DND-41 (cell line): ENCODE data around the gene ARHGAP24.

Experiments
- EZH2 ChIP-seq: IDR thresholded peaks from 3 replicates; pipeline ENCODE4 v1.6.1; 2012; ENCODE audit warnings: borderline replicate concordance, low read depth, mild to moderate bottlenecking, moderate library complexity, low read length, inconsistent platforms; ENCODE audit not compliant: severe bottlenecking
- TF ChIP-seq, protein P1 (sequence below): IDR thresholded peaks from 2 replicates; pipeline ENCODE4 v1.5.1; 2012; ENCODE audit warnings: borderline replicate concordance, low read length, moderate library complexity, mild to moderate bottlenecking; ENCODE audit not compliant: poor library complexity, severe bottlenecking; ENCODE audit errors: extremely low read depth

GRCh38 chr4:85777908-85778631, 303.1 kb downstream of the ARHGAP24 start:
- TF ChIP-seq, protein P1, sequence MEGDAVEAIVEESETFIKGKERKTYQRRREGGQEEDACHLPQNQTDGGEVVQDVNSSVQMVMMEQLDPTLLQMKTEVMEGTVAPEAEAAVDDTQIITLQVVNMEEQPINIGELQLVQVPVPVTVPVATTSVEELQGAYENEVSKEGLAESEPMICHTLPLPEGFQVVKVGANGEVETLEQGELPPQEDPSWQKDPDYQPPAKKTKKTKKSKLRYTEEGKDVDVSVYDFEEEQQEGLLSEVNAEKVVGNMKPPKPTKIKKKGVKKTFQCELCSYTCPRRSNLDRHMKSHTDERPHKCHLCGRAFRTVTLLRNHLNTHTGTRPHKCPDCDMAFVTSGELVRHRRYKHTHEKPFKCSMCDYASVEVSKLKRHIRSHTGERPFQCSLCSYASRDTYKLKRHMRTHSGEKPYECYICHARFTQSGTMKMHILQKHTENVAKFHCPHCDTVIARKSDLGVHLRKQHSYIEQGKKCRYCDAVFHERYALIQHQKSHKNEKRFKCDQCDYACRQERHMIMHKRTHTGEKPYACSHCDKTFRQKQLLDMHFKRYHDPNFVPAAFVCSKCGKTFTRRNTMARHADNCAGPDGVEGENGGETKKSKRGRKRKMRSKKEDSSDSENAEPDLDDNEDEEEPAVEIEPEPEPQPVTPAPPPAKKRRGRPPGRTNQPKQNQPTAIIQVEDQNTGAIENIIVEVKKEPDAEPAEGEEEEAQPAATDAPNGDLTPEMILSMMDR: no peak
- no peak for TF ChIP-seq EZH2
